Measurements from ENCODE around the gene MACO1.
"Not testable (repeated sequence)": the region's sequence is repeated elsewhere in the genome, so short reads cannot be mapped to it uniquely, and the experiment has no call there.

Gene MACO1

DNA sequence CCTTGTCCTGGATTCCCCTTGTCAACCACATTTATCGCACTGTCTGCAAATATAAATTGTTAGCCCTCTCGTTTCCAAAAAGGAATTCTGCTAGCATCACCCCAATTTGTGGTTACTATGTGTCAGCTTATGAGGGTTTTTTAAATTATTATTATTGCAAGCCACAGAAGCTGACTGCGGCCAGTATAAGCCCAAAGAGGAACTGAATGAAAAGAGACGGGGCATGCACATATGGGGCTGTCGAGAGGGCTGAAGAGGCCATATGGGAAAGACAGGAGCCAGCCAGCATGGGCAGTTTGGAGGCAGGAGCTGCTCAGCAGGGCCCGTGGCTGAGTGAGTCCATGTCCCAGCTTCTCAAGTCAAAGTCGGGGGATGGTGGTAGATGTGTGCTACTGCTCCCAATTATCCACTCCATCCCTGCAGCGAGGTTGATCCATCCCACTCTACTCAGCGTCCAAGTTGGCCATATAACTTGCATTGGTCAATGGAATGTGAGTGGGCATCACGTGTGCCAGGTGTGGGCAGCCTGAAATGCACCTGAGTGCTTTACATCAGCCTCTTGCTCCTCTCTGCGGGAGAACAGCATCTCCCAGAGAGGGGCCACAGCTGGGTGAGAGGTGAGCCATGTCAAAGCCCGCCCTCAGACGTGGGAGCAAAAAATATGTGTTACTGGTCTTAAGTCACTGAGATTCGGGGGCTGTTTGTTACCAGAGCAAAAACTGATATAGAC lies 75.1 kb downstream of the MACO1 start:
- peak overlapping the region; percentile 85 for H3K4me2 ChIP-seq
- H3K9me3 ChIP-seq, result no peaks in the 10 kb centered on the region
- no peak for TF ChIP-seq Cebpa-rat (IDR thresholded peaks at IDR 0.05)
- 0 out of 2 replicates have a peak, but pooled peaks cover 5% of the 10 kb centered on the region for H4K20me1 ChIP-seq
- peaks cover 38% of the 10 kb centered on the region for H3K4me1 ChIP-seq
- H3K4me3 ChIP-seq, result 0 out of 2 replicates have a peak overlapping the region, but pooled peaks have one; percentile 4
- peaks cover 12% of the 10 kb centered on the region for H3K36me3 ChIP-seq
- no peaks in the 10 kb centered on the region for H3K27me3 ChIP-seq
- peak overlapping the region; percentile 54 for H3K27ac ChIP-seq
- H3K9ac ChIP-seq, result no peak overlapping the region

GRCh38 chr1:25506566-25507463 lies 76.1 kb downstream of the MACO1 start:
- not testable (repeated sequence) for H3K9ac ChIP-seq, H3K4me3 ChIP-seq

DNA sequence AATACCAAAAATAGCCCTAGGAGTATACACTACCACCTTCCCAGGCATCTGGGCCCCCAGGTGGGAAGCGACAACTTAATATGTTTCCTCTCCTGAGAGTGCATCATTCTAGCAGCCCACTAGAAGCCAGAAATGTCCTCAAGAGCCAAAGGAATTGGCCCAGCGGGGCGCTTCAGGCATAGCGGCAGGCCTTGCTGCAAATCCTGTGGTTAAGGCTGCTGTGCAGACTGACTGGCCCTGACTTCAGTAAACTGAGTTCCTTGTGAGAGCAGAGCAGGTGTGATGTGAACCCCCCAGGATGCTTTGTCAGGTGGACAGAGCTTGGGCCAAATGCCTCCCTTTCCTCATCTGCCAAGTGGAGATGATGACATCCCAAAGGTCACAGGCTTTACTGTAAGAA lies 83.0 kb downstream of the MACO1 start:
- H3K9ac ChIP-seq, result no peak overlapping the region
- TF ChIP-seq Cebpa-rat (IDR thresholded peaks at IDR 0.05), result no peak
- H3K27me3 ChIP-seq, result no peaks in the 10 kb centered on the region
- no peaks in the 10 kb centered on the region for H3K4me1 ChIP-seq
- no peaks in the 10 kb centered on the region for H4K20me1 ChIP-seq
- no peak overlapping the region for H3K4me3 ChIP-seq
- no peaks in the 10 kb centered on the region for H3K36me3 ChIP-seq
- H3K27ac ChIP-seq, result no peak overlapping the region
- H3K9me3 ChIP-seq, result no peaks in the 10 kb centered on the region
- no peak overlapping the region for H3K4me2 ChIP-seq

More at GRCh38 chr1:25506566-25507463, 76.1 kb downstream of the MACO1 start:
- H3K36me3 ChIP-seq, H4K20me1 ChIP-seq, H3K27ac ChIP-seq, H3K27me3 ChIP-seq, H3K9me3 ChIP-seq: not testable (repeated sequence)
- peak overlapping the region; percentile 85 for H3K4me2 ChIP-seq
- H3K4me1 ChIP-seq, result peaks cover 38% of the 10 kb centered on the region

GRCh38 chr1:25515033-25515432 lies 84.3 kb downstream of the MACO1 start:
- 0 out of 2 replicates have a peak, but pooled peaks cover 3% of the 10 kb centered on the region for H3K4me1 ChIP-seq
- H3K27ac ChIP-seq, result no peak overlapping the region
- TF ChIP-seq Cebpa-rat (IDR thresholded peaks at IDR 0.05), result no peak
- H3K4me3 ChIP-seq, result no peak overlapping the region
- H3K36me3 ChIP-seq, result no peaks in the 10 kb centered on the region
- no peak overlapping the region for H3K4me2 ChIP-seq
- no peaks in the 10 kb centered on the region for H4K20me1 ChIP-seq
- H3K9me3 ChIP-seq, result no peaks in the 10 kb centered on the region
- H3K27me3 ChIP-seq, result no peaks in the 10 kb centered on the region
- H3K9ac ChIP-seq, result no peak overlapping the region

DNA sequence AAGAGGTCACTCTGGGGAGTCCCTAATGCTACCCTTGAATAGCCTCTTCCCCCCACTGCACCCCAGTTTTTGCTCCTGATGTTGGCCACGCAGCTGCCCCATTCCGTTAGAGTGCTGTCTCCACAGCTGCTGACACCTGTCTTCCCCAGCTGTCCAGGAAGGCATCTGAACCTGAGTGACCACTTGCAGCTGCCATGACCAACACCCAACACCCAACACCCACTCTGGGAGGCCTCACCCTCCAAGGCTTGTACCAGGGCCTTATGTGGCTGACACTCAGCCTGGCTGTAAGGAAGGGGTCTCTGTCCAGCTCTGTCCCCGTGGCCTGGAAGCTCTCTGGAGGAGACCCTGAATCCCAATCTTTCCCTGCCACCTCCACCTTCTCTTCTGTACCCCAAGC lies 86.0 kb downstream of the MACO1 start:
- Histone ChIP-seq H4K20me1 (no peaks in the 10 kb centered on the region), H3K4me1 (peaks cover 19% of the 10 kb centered on the region), H3K9me3 (no peaks in the 10 kb centered on the region), H3K4me2 (no peak overlapping the region), H3K36me3 (no peaks in the 10 kb centered on the region), H3K4me3 (no peak overlapping the region), H3K9ac (no peak overlapping the region), H3K27ac (no peak overlapping the region), H3K27me3 (no peaks in the 10 kb centered on the region)
- TF ChIP-seq Cebpa-rat (IDR thresholded peaks at IDR 0.05), result no peak

DNA sequence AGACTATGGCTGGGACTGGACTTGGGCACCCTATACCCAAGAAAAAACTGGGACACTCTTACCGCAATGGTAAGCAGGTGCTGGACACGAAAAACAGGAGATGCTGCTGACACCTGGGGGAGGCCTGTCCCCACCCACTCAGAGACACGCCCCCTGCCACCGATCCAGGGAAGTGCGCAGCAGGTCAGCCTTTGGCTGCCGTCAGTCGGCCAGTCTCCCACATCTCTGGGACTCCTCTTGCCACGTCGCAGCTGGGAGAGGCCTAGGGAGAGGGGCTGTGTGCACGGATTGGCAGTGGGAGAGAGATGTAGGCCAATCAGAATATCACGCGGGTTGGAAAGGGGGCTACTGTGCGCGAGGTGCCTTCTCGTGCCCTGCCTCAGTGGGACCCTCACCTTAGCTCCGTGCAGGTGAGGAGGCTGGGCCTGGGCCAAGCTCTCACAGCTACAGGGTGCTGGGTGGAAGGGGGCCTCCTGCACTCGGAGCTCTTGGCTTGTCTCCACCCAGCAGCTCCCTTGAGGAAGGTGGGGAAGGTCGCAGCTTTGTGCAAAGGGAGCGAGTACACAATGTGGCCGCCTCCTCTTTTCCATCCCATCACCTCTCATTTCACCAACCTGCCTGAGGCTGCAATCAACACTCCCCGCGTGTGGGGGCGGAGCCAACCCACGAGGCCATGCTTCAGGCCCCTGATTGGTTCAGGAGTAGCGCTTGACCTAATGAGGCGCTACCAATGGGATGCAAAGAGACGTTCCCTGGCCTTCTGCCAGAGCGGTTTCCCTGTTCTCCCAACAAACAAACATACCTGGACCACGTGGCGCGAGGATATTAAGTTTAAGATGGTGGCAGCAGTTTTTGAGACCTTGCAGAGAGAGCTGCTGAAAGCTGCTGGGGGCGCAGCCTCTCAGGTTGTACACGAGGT lies 87.0 kb downstream of the MACO1 start:
- no peak overlapping the region for H3K9ac ChIP-seq
- TF ChIP-seq Cebpa-rat (IDR thresholded peaks at IDR 0.05), result no peak

DNA sequence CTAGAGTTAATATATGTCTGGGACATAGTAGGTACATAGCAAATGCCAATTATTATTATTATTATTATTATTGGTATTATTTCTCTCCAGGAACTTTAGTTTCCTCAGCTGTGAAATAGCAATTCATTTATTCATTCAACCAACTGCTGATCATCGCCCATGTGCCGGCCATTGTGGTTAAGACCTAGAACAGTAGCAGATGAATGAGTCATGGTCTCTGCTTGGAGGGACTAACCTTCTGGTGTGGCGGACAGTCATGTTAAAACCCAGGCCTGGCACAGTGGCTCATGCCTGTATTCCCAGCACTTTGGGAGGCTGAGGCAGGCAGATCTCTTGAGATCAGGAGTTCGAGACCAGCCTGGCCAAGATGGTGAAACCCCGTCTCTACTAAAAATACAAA lies 88.9 kb downstream of the MACO1 start:
- Histone ChIP-seq H3K4me3 (no peak overlapping the region), H3K36me3 (no peaks in the 10 kb centered on the region), H4K20me1 (no peaks in the 10 kb centered on the region), H3K27me3 (no peaks in the 10 kb centered on the region), H3K27ac (no peak overlapping the region), H3K4me1 (peaks cover 46% of the 10 kb centered on the region), H3K4me2 (no peak overlapping the region), H3K9me3 (no peaks in the 10 kb centered on the region), H3K9ac (no peak overlapping the region)
- TF ChIP-seq Cebpa-rat (IDR thresholded peaks at IDR 0.05), result no peak

More for the DNA sequence above, 87.0 kb downstream of the MACO1 start:
- H3K4me3 ChIP-seq, result no peak overlapping the region
- H3K36me3 ChIP-seq, result no peaks in the 10 kb centered on the region
- H3K4me1 ChIP-seq, result peaks cover 29% of the 10 kb centered on the region
- H3K4me2 ChIP-seq, result no peak overlapping the region
- H3K27me3 ChIP-seq, result no peaks in the 10 kb centered on the region
- H3K27ac ChIP-seq, result no peak overlapping the region
- no peaks in the 10 kb centered on the region for H4K20me1 ChIP-seq
- no peaks in the 10 kb centered on the region for H3K9me3 ChIP-seq

DNA sequence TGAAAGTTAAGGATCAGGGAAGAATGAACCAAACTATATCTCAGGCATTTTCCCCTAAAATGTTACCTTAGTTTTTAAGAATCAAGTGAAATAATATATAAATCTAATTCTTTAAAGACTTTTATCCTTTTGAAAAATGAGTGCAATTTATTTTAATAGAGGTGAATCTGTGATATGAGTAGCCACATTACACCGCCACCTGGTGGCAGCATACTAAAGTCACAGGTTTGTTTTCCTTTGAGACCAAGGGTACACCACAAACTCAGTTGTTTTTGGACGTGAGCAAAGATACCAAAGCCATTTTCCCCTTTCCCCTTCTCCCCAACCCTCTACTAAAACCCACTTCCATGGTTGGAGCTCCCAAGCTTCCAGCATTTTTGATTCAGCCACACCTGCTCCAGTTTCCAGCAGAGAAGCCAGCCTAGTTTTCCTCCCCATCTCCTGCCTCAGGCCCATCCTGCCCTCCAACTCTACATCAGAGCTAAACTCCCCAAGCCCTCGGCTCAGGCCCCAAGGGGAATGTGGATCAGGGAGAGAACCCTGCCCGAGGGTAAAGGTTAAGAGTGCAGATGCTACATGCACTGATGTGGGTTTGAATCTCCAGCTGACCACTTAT lies 89.9 kb downstream of the MACO1 start:
- H3K27me3 ChIP-seq, result no peaks in the 10 kb centered on the region
- H3K9ac ChIP-seq, result no peak overlapping the region
- H3K9me3 ChIP-seq, result no peaks in the 10 kb centered on the region
- peak overlapping the region; percentile 49 for H3K4me2 ChIP-seq
- no peak for TF ChIP-seq Cebpa-rat (IDR thresholded peaks at IDR 0.05)
- no peaks in the 10 kb centered on the region for H4K20me1 ChIP-seq
- no peak overlapping the region; the same call in 1 of the 2 replicates for H3K27ac ChIP-seq
- no peak overlapping the region for H3K4me3 ChIP-seq
- no peaks in the 10 kb centered on the region for H3K36me3 ChIP-seq
- H3K4me1 ChIP-seq, result peaks cover 47% of the 10 kb centered on the region

- TF ChIP-seq Cebpa-rat (IDR thresholded peaks at IDR 0.05), result no peak
- Histone ChIP-seq H3K9me3 (no peaks in the 10 kb centered on the region), H3K4me1 (peaks cover 47% of the 10 kb centered on the region), H3K9ac (no peak overlapping the region), H4K20me1 (no peaks in the 10 kb centered on the region), H3K27ac (no peak overlapping the region), H3K36me3 (no peaks in the 10 kb centered on the region), H3K4me3 (no peak overlapping the region), H3K4me2 (peak overlapping the region; percentile 71), H3K27me3 (no peaks in the 10 kb centered on the region)
Measured at GRCh38 chr1:25522031-25522655, 91.4 kb downstream of the MACO1 start.

All from BLaER1 (cell line).